Measurements from ENCODE around the gene CIZ1. TPM values are rescaled to one million over a fixed set of nuclear protein-coding genes. Genes with fewer than 3 reads are reported as not detected.

Gene CIZ1
- total RNA-seq, 2 donors from 2014 or later, result 55.2 to 94.0 TPM

- Histone ChIP-seq H3K36me3 (no peaks in the 10 kb centered on the region), H3K27ac (no peak overlapping the region), H3K9me3 (no peaks in the 10 kb centered on the region), H3K4me1 (replicated peaks) (no peaks in the 10 kb centered on the region), H3K27me3 (replicated peaks; ENCODE audit: insufficient read depth) (no peaks in the 10 kb centered on the region), H3K4me3 (no peak overlapping the region)
- TF ChIP-seq POLR2A (IDR thresholded peaks at IDR 0.05), result no peak
- TF ChIP-seq, protein P1, sequence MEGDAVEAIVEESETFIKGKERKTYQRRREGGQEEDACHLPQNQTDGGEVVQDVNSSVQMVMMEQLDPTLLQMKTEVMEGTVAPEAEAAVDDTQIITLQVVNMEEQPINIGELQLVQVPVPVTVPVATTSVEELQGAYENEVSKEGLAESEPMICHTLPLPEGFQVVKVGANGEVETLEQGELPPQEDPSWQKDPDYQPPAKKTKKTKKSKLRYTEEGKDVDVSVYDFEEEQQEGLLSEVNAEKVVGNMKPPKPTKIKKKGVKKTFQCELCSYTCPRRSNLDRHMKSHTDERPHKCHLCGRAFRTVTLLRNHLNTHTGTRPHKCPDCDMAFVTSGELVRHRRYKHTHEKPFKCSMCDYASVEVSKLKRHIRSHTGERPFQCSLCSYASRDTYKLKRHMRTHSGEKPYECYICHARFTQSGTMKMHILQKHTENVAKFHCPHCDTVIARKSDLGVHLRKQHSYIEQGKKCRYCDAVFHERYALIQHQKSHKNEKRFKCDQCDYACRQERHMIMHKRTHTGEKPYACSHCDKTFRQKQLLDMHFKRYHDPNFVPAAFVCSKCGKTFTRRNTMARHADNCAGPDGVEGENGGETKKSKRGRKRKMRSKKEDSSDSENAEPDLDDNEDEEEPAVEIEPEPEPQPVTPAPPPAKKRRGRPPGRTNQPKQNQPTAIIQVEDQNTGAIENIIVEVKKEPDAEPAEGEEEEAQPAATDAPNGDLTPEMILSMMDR (IDR thresholded peaks at IDR 0.05), result no peak
- no peak for TF ChIP-seq POLR2AphosphoS5 (IDR thresholded peaks at IDR 0.05)
- DNase-seq (ENCODE audit: low spot score), result no peak
- intact Hi-C loops (cut with DNase I), result no loop called here
- WGBS, result 84% methylated on average over 5 of the region's 5 CpGs
These were observed 35.0 kb upstream of the CIZ1 start for GRCh38 chr9:128226412-128226801.

DNA sequence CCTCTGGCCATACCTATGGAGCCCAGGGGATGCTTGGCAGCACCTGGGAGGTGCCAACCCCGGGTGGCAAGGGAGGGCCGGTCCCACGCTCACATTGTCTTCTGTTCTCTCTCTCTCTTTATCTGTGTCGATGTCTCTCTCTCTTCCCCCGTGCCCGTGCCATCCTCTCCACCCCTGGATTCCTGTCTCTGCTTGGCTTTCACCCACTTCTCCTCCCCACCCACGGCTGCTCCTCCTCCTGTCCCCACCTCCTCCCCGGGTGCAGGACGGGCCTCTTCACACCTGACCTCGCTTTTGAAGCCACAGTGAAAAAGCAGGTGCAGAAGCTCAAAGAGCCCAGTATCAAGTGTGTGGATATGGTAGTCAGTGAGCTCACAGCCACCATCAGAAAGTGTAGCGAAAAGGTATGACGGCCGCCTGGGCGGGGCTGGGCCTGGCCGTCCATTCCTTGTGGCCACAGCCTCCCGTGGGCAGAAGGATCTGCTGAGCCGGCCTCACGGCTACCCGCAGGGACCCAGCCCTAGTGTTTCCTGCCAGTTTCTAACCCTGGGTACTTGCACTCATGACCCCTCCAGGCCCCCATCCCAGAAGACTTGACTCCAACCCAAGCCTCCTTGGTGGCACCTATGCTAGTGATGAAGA lies 34.5 kb upstream of the CIZ1 start:
- TF ChIP-seq POLR2AphosphoS5 (IDR thresholded peaks at IDR 0.05), result no peak
- TF ChIP-seq, protein P1 (IDR thresholded peaks at IDR 0.05), result no peak
- TF ChIP-seq POLR2A (IDR thresholded peaks at IDR 0.05), result no peak
- H3K4me3 ChIP-seq, result no peak overlapping the region
- 68% methylated on average over 19 of the region's 19 CpGs for WGBS

GRCh38 chr9:128224877-128225276 lies 33.5 kb upstream of the CIZ1 start:
- no peak overlapping the region for H3K27ac ChIP-seq
- no peak overlapping the region for H3K4me3 ChIP-seq
- no peak for DNase-seq (ENCODE audit: low spot score)
- H3K27me3 ChIP-seq (replicated peaks; ENCODE audit: insufficient read depth), result no peaks in the 10 kb centered on the region
- no peaks in the 10 kb centered on the region for H3K4me1 ChIP-seq (replicated peaks)
- H3K9me3 ChIP-seq, result no peaks in the 10 kb centered on the region
- WGBS, result 90% methylated on average over 7 of the region's 7 CpGs
- TF ChIP-seq POLR2AphosphoS5 (IDR thresholded peaks at IDR 0.05) (no peak), POLR2A (IDR thresholded peaks at IDR 0.05) (no peak)
- TF ChIP-seq, protein P1 (IDR thresholded peaks at IDR 0.05), result no peak
- no peaks in the 10 kb centered on the region for H3K36me3 ChIP-seq
- intact Hi-C loops (cut with DNase I), result no loop called here

More for the DNA sequence above, 34.5 kb upstream of the CIZ1 start:
- no peak for DNase-seq (ENCODE audit: low spot score)
- Histone ChIP-seq H3K9me3 (no peaks in the 10 kb centered on the region), H3K27me3 (replicated peaks; ENCODE audit: insufficient read depth) (no peaks in the 10 kb centered on the region), H3K27ac (no peak overlapping the region), H3K4me1 (replicated peaks) (no peaks in the 10 kb centered on the region), H3K36me3 (no peaks in the 10 kb centered on the region)
- intact Hi-C loops (cut with DNase I), result no loop called here

- intact Hi-C loops (cut with DNase I), result no loop called here
- no peaks in the 10 kb centered on the region for H3K4me1 ChIP-seq (replicated peaks)
- TF ChIP-seq POLR2AphosphoS5 (IDR thresholded peaks at IDR 0.05) (no peak), POLR2A (IDR thresholded peaks at IDR 0.05) (no peak)
- TF ChIP-seq, protein P1 (IDR thresholded peaks at IDR 0.05), result no peak
- H3K27ac ChIP-seq, result no peak overlapping the region
- 89% methylated on average over 13 of the region's 13 CpGs for WGBS
- no peak for DNase-seq (ENCODE audit: low spot score)
- no peaks in the 10 kb centered on the region for H3K9me3 ChIP-seq
- H3K4me3 ChIP-seq, result no peak overlapping the region
- H3K27me3 ChIP-seq (replicated peaks; ENCODE audit: insufficient read depth), result no peaks in the 10 kb centered on the region
- H3K36me3 ChIP-seq, result no peaks in the 10 kb centered on the region
These were observed 31.7 kb upstream of the CIZ1 start for GRCh38 chr9:128222880-128223670.
